GM12878 (cell line): ENCODE data around the gene IFT22.
"Not testable (repeated sequence)": the region's sequence is repeated elsewhere in the genome, so short reads cannot be mapped to it uniquely, and the experiment has no call there.

Source experiments
- CEBPB ChIP-seq, 2 experiments: fragments of 150-350 bp in 1 of 2; IDR thresholded peaks; 2 replicates each; pipeline ENCODE4 v1.6.1; 2012 to 2014; ENCODE audit warnings: low read depth in 2 of 2, low read length in 2 of 2, borderline replicate concordance in 1 of 2, inconsistent platforms in 1 of 2
- GABPA ChIP-seq: IDR thresholded peaks from 2 replicates; pipeline ENCODE4 v1.6.1; 2014; ENCODE audit warnings: antibody characterized with exemption, low read depth, mild to moderate bottlenecking, inconsistent platforms
- NFIC ChIP-seq: IDR thresholded peaks from 2 replicates; pipeline ENCODE4 v1.6.1; 2012; ENCODE audit warnings: low read depth, mild to moderate bottlenecking, inconsistent platforms, low read length, moderate library complexity
- PAX5 ChIP-seq: IDR thresholded peaks from 2 replicates; pipeline ENCODE4 v1.6.1; 2011; ENCODE audit warnings: low read depth, low read length, borderline replicate concordance
- POLR2A ChIP-seq: IDR thresholded peaks from 2 replicates; pipeline ENCODE4 v1.6.1; 2011; ENCODE audit warnings: low read depth, mild to moderate bottlenecking, low read length
- POLR2AphosphoS5 ChIP-seq: IDR thresholded peaks from 2 replicates; pipeline ENCODE4 v1.6.1; 2011; ENCODE audit warnings: mild to moderate bottlenecking, low read length, inconsistent platforms
- YBX1 ChIP-seq: fragments of 450-650 bp; IDR thresholded peaks from 2 replicates; pipeline ENCODE4 v1.6.1; 2016; ENCODE audit warnings: antibody characterized with exemption
- ZZZ3 ChIP-seq: IDR thresholded peaks from 2 replicates; pipeline ENCODE4 v1.6.1; 2011; ENCODE audit warnings: low read depth; ENCODE audit not compliant: control insufficient read depth, insufficient read length
- TF ChIP-seq, protein P1 (sequence below): IDR thresholded peaks from 2 replicates; pipeline ENCODE4 v1.6.1; 2012; ENCODE audit warnings: low read depth, low read length, improper control_type of control experiment
- TF ChIP-seq, protein P2 (sequence below): IDR thresholded peaks from 2 replicates; pipeline ENCODE4 v1.6.1; 2011; ENCODE audit warnings: low read depth, mild to moderate bottlenecking, low read length, moderate library complexity, borderline replicate concordance; ENCODE audit errors: extremely low read depth
- TF ChIP-seq, protein P3 (sequence below), 3 experiments: IDR thresholded peaks in 2 of 3; conservative IDR thresholded peaks in 1 of 3; 2 replicates each; pipeline ENCODE4 v1.5.1; 2011; ENCODE audit warnings: low read depth in 3 of 3, low read length in 3 of 3, mild to moderate bottlenecking in 3 of 3, control low read depth in 2 of 3, moderate library complexity in 2 of 3, inconsistent platforms in 1 of 3, mixed read lengths in 1 of 3; ENCODE audit not compliant: control insufficient read depth in 2 of 3, insufficient read depth in 1 of 3; ENCODE audit errors: extremely low read depth in 1 of 3
- TF ChIP-seq, protein P4 (sequence below): IDR thresholded peaks from 2 replicates; pipeline ENCODE4 v1.6.1; 2011; ENCODE audit warnings: borderline replicate concordance, low read depth, mild to moderate bottlenecking, moderate library complexity, low read length; ENCODE audit not compliant: insufficient read depth, poor library complexity, severe bottlenecking
- TF ChIP-seq, protein P5 (sequence below): fragments of 450-650 bp; formaldehyde crosslinking; IDR thresholded peaks from 2 replicates; pipeline ENCODE4 v1.5.0; 2022; ENCODE audit warnings: mild to moderate bottlenecking, missing genetic modification characterization
- TF ChIP-seq, protein P6 (sequence below): IDR thresholded peaks from 2 replicates; pipeline ENCODE4 v1.6.1; 2011; ENCODE audit warnings: low read depth, low read length, improper control_type of control experiment, borderline replicate concordance

DNA sequence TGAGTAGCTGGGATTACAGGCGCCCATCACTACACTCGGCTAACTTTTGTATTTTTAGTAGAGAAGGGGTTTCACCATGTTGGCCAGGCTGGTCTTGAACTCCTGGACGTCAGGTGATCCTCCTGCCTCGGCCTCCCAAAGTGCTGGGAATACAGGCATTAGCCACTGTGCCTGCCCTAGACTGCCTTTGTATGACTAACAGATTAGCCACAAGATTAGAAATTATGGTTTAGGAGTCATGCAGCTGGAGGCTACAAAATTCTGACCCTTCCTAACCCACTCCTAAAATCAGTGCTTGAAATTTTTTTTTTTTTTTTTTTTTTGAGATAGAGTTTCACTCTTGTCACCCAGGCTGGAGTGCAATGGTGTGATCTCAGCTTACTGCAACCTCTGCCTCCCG is 29.0 kb downstream of the IFT22 start:
- TF ChIP-seq, protein P1, sequence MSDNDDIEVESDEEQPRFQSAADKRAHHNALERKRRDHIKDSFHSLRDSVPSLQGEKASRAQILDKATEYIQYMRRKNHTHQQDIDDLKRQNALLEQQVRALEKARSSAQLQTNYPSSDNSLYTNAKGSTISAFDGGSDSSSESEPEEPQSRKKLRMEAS = not testable (repeated sequence)
- not testable (repeated sequence) for TF ChIP-seq NFIC; ZZZ3; POLR2A; YBX1; PAX5; POLR2AphosphoS5; CEBPB (IDR thresholded peaks at IDR 0.05; ENCODE audit: borderline replicate concordance in 1 of 2, low read depth in 2 of 2, low read length in 2 of 2); GABPA
- TF ChIP-seq, protein P2, sequence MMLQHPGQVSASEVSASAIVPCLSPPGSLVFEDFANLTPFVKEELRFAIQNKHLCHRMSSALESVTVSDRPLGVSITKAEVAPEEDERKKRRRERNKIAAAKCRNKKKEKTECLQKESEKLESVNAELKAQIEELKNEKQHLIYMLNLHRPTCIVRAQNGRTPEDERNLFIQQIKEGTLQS = not testable (repeated sequence)
- TF ChIP-seq, protein P3, sequence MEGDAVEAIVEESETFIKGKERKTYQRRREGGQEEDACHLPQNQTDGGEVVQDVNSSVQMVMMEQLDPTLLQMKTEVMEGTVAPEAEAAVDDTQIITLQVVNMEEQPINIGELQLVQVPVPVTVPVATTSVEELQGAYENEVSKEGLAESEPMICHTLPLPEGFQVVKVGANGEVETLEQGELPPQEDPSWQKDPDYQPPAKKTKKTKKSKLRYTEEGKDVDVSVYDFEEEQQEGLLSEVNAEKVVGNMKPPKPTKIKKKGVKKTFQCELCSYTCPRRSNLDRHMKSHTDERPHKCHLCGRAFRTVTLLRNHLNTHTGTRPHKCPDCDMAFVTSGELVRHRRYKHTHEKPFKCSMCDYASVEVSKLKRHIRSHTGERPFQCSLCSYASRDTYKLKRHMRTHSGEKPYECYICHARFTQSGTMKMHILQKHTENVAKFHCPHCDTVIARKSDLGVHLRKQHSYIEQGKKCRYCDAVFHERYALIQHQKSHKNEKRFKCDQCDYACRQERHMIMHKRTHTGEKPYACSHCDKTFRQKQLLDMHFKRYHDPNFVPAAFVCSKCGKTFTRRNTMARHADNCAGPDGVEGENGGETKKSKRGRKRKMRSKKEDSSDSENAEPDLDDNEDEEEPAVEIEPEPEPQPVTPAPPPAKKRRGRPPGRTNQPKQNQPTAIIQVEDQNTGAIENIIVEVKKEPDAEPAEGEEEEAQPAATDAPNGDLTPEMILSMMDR (IDR thresholded peaks at IDR 0.05 in 2 of 3, conservative IDR thresholded peaks at IDR 0.05 in 1 of 3; ENCODE audit: control insufficient read depth in 2 of 3, extremely low read depth in 1 of 3, insufficient read depth in 1 of 3, low read depth in 3 of 3, low read length in 3 of 3) = not testable (repeated sequence)
- TF ChIP-seq, protein P4, sequence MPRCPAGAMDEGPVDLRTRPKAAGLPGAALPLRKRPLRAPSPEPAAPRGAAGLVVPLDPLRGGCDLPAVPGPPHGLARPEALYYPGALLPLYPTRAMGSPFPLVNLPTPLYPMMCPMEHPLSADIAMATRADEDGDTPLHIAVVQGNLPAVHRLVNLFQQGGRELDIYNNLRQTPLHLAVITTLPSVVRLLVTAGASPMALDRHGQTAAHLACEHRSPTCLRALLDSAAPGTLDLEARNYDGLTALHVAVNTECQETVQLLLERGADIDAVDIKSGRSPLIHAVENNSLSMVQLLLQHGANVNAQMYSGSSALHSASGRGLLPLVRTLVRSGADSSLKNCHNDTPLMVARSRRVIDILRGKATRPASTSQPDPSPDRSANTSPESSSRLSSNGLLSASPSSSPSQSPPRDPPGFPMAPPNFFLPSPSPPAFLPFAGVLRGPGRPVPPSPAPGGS = not testable (repeated sequence)
- TF ChIP-seq, protein P5, sequence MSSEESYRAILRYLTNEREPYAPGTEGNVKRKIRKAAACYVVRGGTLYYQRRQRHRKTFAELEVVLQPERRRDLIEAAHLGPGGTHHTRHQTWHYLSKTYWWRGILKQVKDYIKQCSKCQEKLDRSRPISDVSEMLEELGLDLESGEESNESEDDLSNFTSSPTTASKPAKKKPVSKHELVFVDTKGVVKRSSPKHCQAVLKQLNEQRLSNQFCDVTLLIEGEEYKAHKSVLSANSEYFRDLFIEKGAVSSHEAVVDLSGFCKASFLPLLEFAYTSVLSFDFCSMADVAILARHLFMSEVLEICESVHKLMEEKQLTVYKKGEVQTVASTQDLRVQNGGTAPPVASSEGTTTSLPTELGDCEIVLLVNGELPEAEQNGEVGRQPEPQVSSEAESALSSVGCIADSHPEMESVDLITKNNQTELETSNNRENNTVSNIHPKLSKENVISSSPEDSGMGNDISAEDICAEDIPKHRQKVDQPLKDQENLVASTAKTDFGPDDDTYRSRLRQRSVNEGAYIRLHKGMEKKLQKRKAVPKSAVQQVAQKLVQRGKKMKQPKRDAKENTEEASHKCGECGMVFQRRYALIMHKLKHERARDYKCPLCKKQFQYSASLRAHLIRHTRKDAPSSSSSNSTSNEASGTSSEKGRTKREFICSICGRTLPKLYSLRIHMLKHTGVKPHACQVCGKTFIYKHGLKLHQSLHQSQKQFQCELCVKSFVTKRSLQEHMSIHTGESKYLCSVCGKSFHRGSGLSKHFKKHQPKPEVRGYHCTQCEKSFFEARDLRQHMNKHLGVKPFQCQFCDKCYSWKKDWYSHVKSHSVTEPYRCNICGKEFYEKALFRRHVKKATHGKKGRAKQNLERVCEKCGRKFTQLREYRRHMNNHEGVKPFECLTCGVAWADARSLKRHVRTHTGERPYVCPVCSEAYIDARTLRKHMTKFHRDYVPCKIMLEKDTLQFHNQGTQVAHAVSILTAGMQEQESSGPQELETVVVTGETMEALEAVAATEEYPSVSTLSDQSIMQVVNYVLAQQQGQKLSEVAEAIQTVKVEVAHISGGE (CRISPR knock-in tag) = not testable (repeated sequence)
- TF ChIP-seq, protein P6, sequence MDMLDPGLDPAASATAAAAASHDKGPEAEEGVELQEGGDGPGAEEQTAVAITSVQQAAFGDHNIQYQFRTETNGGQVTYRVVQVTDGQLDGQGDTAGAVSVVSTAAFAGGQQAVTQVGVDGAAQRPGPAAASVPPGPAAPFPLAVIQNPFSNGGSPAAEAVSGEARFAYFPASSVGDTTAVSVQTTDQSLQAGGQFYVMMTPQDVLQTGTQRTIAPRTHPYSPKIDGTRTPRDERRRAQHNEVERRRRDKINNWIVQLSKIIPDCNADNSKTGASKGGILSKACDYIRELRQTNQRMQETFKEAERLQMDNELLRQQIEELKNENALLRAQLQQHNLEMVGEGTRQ = not testable (repeated sequence)
